ENCODE results near the gene IZUMO4. TPM values are rescaled to one million over a fixed set of nuclear protein-coding genes. Genes with fewer than 3 reads are reported as not detected.

Gene IZUMO4
- total and polyA plus RNA-seq, 2 donors (not counting 1 experiment from before 2014, with no cell fraction given): 34.8 to 93.9 TPM

DNA sequence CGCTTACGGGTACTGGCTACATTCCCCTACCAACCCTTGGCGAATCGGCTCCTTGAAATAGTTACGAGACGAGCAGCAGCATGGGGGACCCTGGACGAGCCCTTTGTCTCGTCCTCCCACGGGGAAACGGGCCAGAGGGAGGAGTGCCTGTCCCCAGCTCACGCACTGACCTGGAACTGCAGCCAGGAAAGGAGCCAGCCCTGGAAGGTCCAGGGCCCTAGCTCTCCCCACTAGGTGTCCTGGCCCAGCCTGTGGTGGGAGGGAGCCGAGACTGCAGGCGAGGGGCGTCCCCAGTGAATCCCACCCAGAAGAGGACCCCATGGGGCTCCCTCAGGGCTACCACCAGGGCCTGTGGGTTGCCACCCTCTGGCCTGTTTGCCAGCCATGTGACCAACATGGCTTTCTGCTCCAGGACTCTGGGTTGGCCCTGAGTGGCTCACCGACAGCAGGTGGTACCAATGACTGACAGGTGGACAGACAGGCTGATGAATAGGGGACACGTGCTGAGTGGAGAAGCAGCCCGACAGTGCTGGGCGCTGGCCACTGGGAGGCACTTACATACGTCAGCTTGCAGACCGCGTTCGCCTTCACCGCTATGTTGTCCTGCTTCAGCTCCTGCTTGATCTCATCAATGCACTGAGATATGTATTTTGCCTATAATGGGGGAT, 41.5 kb downstream of the IZUMO4 start:
- no peak overlapping the region for H3K9ac ChIP-seq (ENCODE audit: low read length)
- ATAC-seq (ENCODE audit: low read depth) (no peak), DNase-seq (no peak)
- H3K27ac Mint-ChIP-seq: no peak overlapping the region
- no peak overlapping the region for H3K27ac ChIP-seq (ENCODE audit: low read length in 2 of 2)
- H3K36me3 ChIP-seq (replicated peaks in 1 of 2; ENCODE audit: control extremely low read depth in 1 of 2, control insufficient read depth in 1 of 2, extremely low read depth in 1 of 2, insufficient read depth in 2 of 2, low read length in 1 of 2): peaks cover 0 to 30% of the 10 kb centered on the region in 2 experiments
- H3K4me2 ChIP-seq (replicated peaks; ENCODE audit: low read depth, low read length, poor library complexity, severe bottlenecking): no peak overlapping the region
- intact Hi-C loops (cut with micrococcal nuclease): no loop called here
- no peaks in the 10 kb centered on the region for H3K27me3 ChIP-seq (replicated peaks in 1 of 4; ENCODE audit: control extremely low read depth in 1 of 4, control insufficient read depth in 3 of 4, insufficient read depth in 4 of 4, low read length in 3 of 4)
- H3K4me1 Mint-ChIP-seq: peaks cover 12% of the 10 kb centered on the region
- no peak overlapping the region for H3K4me3 ChIP-seq (ENCODE audit: control extremely low read depth in 1 of 5, extremely low read depth in 1 of 5, insufficient read depth in 1 of 5, low read depth in 2 of 5, low read length in 4 of 5)
- no peaks in the 10 kb centered on the region for H3K27me3 Mint-ChIP-seq
- H4K20me1 ChIP-seq (ENCODE audit: control insufficient read depth, insufficient read depth, low read length, poor library complexity, severe bottlenecking): peaks cover 80% of the 10 kb centered on the region
- TF ChIP-seq, protein P1, sequence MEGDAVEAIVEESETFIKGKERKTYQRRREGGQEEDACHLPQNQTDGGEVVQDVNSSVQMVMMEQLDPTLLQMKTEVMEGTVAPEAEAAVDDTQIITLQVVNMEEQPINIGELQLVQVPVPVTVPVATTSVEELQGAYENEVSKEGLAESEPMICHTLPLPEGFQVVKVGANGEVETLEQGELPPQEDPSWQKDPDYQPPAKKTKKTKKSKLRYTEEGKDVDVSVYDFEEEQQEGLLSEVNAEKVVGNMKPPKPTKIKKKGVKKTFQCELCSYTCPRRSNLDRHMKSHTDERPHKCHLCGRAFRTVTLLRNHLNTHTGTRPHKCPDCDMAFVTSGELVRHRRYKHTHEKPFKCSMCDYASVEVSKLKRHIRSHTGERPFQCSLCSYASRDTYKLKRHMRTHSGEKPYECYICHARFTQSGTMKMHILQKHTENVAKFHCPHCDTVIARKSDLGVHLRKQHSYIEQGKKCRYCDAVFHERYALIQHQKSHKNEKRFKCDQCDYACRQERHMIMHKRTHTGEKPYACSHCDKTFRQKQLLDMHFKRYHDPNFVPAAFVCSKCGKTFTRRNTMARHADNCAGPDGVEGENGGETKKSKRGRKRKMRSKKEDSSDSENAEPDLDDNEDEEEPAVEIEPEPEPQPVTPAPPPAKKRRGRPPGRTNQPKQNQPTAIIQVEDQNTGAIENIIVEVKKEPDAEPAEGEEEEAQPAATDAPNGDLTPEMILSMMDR (IDR thresholded peaks at IDR 0.05): no peak
- TF ChIP-seq EZH2 (IDR thresholded peaks at IDR 0.05; ENCODE audit: borderline replicate concordance, insufficient read depth, low read depth, low read length, poor library complexity, severe bottlenecking): no peak
- H2AFZ ChIP-seq (ENCODE audit: insufficient read depth, low read depth, low read length, poor library complexity, severe bottlenecking): no peak overlapping the region
- no peaks in the 10 kb centered on the region for H3K4me1 ChIP-seq (ENCODE audit: control insufficient read depth in 2 of 2, insufficient read depth in 2 of 2, low read length in 2 of 2)
- CTCF ChIA-PET: interaction anchor here (0.6 to 1.2 kb wide), 3 partner anchors 8 to 684 kb away, joined by 3 to 5 read pairs (median 3); no protein-coding TSS in a partner anchor
- H3K79me2 ChIP-seq (ENCODE audit: control insufficient read depth, insufficient read depth, low read length): peaks cover 86% of the 10 kb centered on the region
- H3K4me3 Mint-ChIP-seq: no peak overlapping the region
- 96% methylated on average over 22 of the region's 23 CpGs for WGBS (ENCODE audit: insufficient coverage)
- no peaks in the 10 kb centered on the region for H3K9me3 ChIP-seq (ENCODE audit: control extremely low read depth in 1 of 3, control insufficient read depth in 2 of 3, insufficient read depth in 1 of 3, low read length in 2 of 3)
- H3K9me3 Mint-ChIP-seq (ENCODE audit: insufficient read depth): no peaks in the 10 kb centered on the region
- POLR2A ChIA-PET: no interaction called here

DNA sequence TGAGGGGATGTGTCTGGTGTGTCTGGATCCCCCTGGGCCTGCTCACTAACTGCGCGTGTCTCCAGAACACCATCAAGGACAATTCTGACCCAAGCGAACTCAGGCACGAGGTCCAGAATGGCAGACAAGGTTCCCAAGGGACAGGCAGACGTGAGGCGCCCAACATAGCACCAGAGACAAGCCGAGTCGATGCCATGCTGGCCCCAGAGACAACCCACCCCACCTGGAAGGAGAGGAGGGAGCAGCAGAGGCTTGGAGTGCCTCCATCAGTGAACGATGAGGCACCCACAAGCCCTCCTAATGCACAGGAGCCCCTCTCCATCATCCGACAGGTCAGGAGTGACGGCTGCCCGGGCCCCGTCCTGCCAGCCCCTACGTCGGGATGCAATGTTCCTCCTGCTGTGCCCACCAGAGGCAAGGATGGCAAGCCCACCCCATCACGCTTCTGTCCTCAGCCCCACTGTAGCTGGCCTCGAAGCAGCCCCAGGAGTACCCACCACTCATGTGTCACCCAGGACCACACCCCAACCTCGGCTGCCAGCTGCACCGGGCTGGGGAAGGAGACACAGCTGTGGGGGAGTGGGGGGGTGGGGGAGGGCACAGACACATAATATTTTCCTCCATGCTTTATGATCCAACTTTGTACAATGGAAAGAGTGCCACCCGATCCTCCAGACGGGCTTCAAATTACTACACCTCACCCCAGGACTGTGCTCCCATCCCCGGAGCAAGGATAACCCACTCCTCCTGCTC, 42.8 kb downstream of the IZUMO4 start:
- H3K27me3 ChIP-seq (replicated peaks in 1 of 4; ENCODE audit: control extremely low read depth in 1 of 4, control insufficient read depth in 3 of 4, insufficient read depth in 4 of 4, low read length in 3 of 4): no peaks in the 10 kb centered on the region
- Mint-ChIP-seq H3K4me1 (peaks cover 12% of the 10 kb centered on the region), H3K4me3 (no peak overlapping the region), H3K27ac (no peak overlapping the region), H3K9me3 (ENCODE audit: insufficient read depth) (no peaks in the 10 kb centered on the region), H3K27me3 (no peaks in the 10 kb centered on the region)
- H3K9me3 ChIP-seq (ENCODE audit: control extremely low read depth in 1 of 3, control insufficient read depth in 2 of 3, insufficient read depth in 1 of 3, low read length in 2 of 3): no peaks in the 10 kb centered on the region
- ATAC-seq (ENCODE audit: low read depth): no peak
- intact Hi-C loops (cut with micrococcal nuclease): no loop called here
- TF ChIP-seq EZH2 (IDR thresholded peaks at IDR 0.05; ENCODE audit: borderline replicate concordance, insufficient read depth, low read depth, low read length, poor library complexity, severe bottlenecking): no peak
- TF ChIP-seq, protein P1 (IDR thresholded peaks at IDR 0.05): no peak
- peaks cover 93% of the 10 kb centered on the region for H4K20me1 ChIP-seq (ENCODE audit: control insufficient read depth, insufficient read depth, low read length, poor library complexity, severe bottlenecking)
- H3K79me2 ChIP-seq (ENCODE audit: control insufficient read depth, insufficient read depth, low read length): peaks cover 93% of the 10 kb centered on the region
- 89% methylated on average over 15 of the region's 22 CpGs for WGBS (ENCODE audit: insufficient coverage)
- H2AFZ ChIP-seq (ENCODE audit: insufficient read depth, low read depth, low read length, poor library complexity, severe bottlenecking): no peak overlapping the region
- DNase-seq: no peak
- H3K4me3 ChIP-seq (ENCODE audit: control extremely low read depth in 1 of 5, extremely low read depth in 1 of 5, insufficient read depth in 1 of 5, low read depth in 2 of 5, low read length in 4 of 5): no peak overlapping the region
- no peak overlapping the region for H3K27ac ChIP-seq (ENCODE audit: low read length in 2 of 2)
- H3K36me3 ChIP-seq (replicated peaks in 1 of 2; ENCODE audit: control extremely low read depth in 1 of 2, control insufficient read depth in 1 of 2, extremely low read depth in 1 of 2, insufficient read depth in 2 of 2, low read length in 1 of 2): peaks cover 0 to 29% of the 10 kb centered on the region in 2 experiments
- no peak overlapping the region for H3K9ac ChIP-seq (ENCODE audit: low read length)
- ChIA-PET CTCF (no interaction called here), POLR2A (no interaction called here)
- H3K4me1 ChIP-seq (ENCODE audit: control insufficient read depth in 2 of 2, insufficient read depth in 2 of 2, low read length in 2 of 2): peaks cover 0 to 4% of the 10 kb centered on the region in 2 donors
- no peak overlapping the region for H3K4me2 ChIP-seq (replicated peaks; ENCODE audit: low read depth, low read length, poor library complexity, severe bottlenecking)

Data from B cell (primary cell).